Measurements from ENCODE around the gene TMIGD2. TPM values are rescaled to one million over a fixed set of nuclear protein-coding genes. Genes with fewer than 3 reads are reported as not detected.

TMIGD2 gene
- total RNA-seq, 1 experiment from 2014 or later: not detected

DNA sequence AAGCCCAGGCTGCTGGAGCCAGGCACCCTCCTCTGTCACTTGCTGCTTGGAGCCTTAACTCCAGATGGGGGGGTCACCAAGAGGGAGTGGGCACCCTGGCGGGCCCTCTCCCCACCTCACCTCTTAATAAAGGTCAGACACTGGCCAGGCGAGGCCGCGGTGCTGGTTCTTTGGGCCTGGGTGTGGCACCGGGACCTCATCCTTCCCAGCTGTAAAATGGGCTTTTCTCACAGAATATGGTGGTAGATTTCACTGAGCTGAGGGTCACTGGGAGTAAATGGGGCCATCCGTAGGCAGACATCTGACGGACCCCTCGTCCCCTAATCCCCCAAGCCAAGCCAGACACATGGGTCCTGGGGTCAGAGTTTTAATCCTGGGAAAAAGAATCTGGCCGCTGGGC is 21.5 kb upstream of the TMIGD2 start:
- DNase-seq (no peak), ATAC-seq (no peak)
- ChIA-PET CTCF (no interaction called here), POLR2A (ENCODE audit: unreplicated experiment) (no interaction called here)
- no peaks in the 10 kb centered on the region for H3K36me3 ChIP-seq (ENCODE audit: low read depth, low read length)
- no peak overlapping the region for H3K4me3 ChIP-seq (ENCODE audit: low read length)
- H4K20me1 ChIP-seq (ENCODE audit: low read length): no peaks in the 10 kb centered on the region
- no peaks in the 10 kb centered on the region for H3K9me3 ChIP-seq (ENCODE audit: low read length)
- no peaks in the 10 kb centered on the region for H3K9me2 ChIP-seq (replicated peaks; ENCODE audit: low read length)
- H3K4me1 ChIP-seq (ENCODE audit: insufficient read depth, low read length): no peaks in the 10 kb centered on the region
- no peaks in the 10 kb centered on the region for H3F3A ChIP-seq (ENCODE audit: low read length, unreplicated experiment)
- intact Hi-C loops (cut with micrococcal nuclease): no loop called here
- TF ChIP-seq EZH2 (IDR thresholded peaks at IDR 0.05; ENCODE audit: low read length, unreplicated experiment) (no peak), CTCF (conservative IDR thresholded peaks at IDR 0.05; ENCODE audit: low read depth, low read length) (no peak), EZH2phosphoT487 (IDR thresholded peaks at IDR 0.05; ENCODE audit: borderline replicate concordance, low read length) (no peak)
- no peak overlapping the region for H3K9ac ChIP-seq (ENCODE audit: low read length)
- H3K27me3 ChIP-seq (ENCODE audit: low read length): no peaks in the 10 kb centered on the region
- no peak overlapping the region for H3K27ac ChIP-seq (ENCODE audit: low read length)
- no TSS peak for BruUV-seq (replicated peaks)
- no peaks in the 10 kb centered on the region for H3K79me2 ChIP-seq (ENCODE audit: low read length)
- H2AFZ ChIP-seq (ENCODE audit: low read length): no peak overlapping the region
- H3K4me2 ChIP-seq (ENCODE audit: low read length): no peak overlapping the region

DNA sequence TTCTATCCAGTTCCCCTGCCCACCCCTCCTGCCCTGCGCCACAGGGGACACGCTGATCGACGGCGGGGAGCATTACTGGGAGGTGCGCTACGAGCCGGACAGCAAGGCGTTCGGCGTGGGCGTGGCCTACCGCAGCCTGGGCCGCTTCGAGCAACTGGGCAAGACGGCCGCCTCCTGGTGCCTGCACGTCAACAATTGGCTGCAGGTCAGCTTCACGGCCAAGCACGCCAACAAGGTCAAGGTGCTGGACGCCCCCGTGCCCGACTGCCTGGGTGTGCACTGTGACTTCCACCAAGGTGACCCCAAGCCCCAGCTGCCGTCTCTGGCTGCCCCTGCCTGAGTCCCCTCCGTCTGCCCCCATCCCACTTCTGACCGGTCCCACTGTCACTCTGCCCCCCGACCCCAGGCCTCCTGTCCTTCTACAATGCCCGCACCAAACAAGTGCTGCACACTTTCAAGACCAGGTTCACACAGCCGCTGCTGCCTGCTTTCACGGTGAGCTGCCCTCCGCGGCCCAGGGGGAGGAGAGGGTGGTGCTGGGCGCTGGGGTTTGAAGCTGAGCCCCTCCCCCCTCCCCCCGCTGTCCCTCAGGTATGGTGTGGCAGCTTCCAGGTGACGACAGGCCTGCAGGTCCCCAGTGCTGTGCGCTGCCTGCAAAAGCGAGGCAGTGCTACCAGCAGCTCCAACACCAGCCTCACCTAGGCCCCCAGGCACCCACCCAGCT is 20.9 kb upstream of the TMIGD2 start:
- Histone ChIP-seq H3K4me1 (ENCODE audit: insufficient read depth, low read length) (no peaks in the 10 kb centered on the region), H3K9me2 (replicated peaks; ENCODE audit: low read length) (no peaks in the 10 kb centered on the region), H3K4me2 (ENCODE audit: low read length) (no peak overlapping the region), H2AFZ (ENCODE audit: low read length) (no peak overlapping the region), H3K9me3 (ENCODE audit: low read length) (no peaks in the 10 kb centered on the region), H3K36me3 (ENCODE audit: low read depth, low read length) (no peaks in the 10 kb centered on the region), H3F3A (ENCODE audit: low read length, unreplicated experiment) (no peaks in the 10 kb centered on the region), H3K27ac (ENCODE audit: low read length) (no peak overlapping the region), H3K9ac (ENCODE audit: low read length) (no peak overlapping the region), H3K4me3 (ENCODE audit: low read length) (no peak overlapping the region), H4K20me1 (ENCODE audit: low read length) (no peaks in the 10 kb centered on the region), H3K79me2 (ENCODE audit: low read length) (no peaks in the 10 kb centered on the region), H3K27me3 (ENCODE audit: low read length) (no peaks in the 10 kb centered on the region)
- CTCF ChIA-PET: no interaction called here
- ATAC-seq: no peak
- no peak for DNase-seq
- no TSS peak for BruUV-seq (replicated peaks)
- TF ChIP-seq EZH2phosphoT487 (IDR thresholded peaks at IDR 0.05; ENCODE audit: borderline replicate concordance, low read length): no peak
- no peak for TF ChIP-seq EZH2 (IDR thresholded peaks at IDR 0.05; ENCODE audit: low read length, unreplicated experiment)
- TF ChIP-seq CTCF (conservative IDR thresholded peaks at IDR 0.05; ENCODE audit: low read depth, low read length): no peak
- POLR2A ChIA-PET (ENCODE audit: unreplicated experiment): no interaction called here
- intact Hi-C loops (cut with micrococcal nuclease): no loop called here

- Histone ChIP-seq H3K79me2 (ENCODE audit: low read length) (no peaks in the 10 kb centered on the region), H3K4me2 (ENCODE audit: low read length) (no peak overlapping the region), H3K27me3 (ENCODE audit: low read length) (no peaks in the 10 kb centered on the region), H3K4me1 (ENCODE audit: insufficient read depth, low read length) (no peaks in the 10 kb centered on the region), H3K4me3 (ENCODE audit: low read length) (no peak overlapping the region), H4K20me1 (ENCODE audit: low read length) (no peaks in the 10 kb centered on the region), H2AFZ (ENCODE audit: low read length) (no peak overlapping the region), H3K36me3 (ENCODE audit: low read depth, low read length) (no peaks in the 10 kb centered on the region), H3K9me3 (ENCODE audit: low read length) (no peaks in the 10 kb centered on the region), H3K9me2 (replicated peaks; ENCODE audit: low read length) (no peaks in the 10 kb centered on the region), H3F3A (ENCODE audit: low read length, unreplicated experiment) (no peaks in the 10 kb centered on the region), H3K27ac (ENCODE audit: low read length) (no peak overlapping the region), H3K9ac (ENCODE audit: low read length) (no peak overlapping the region)
- ATAC-seq (no peak), DNase-seq (no peak)
- CTCF ChIA-PET: no interaction called here
- intact Hi-C loops (cut with micrococcal nuclease): no loop called here
- POLR2A ChIA-PET (ENCODE audit: unreplicated experiment): no interaction called here
- TF ChIP-seq EZH2 (IDR thresholded peaks at IDR 0.05; ENCODE audit: low read length, unreplicated experiment) (no peak), EZH2phosphoT487 (IDR thresholded peaks at IDR 0.05; ENCODE audit: borderline replicate concordance, low read length) (no peak), CTCF (conservative IDR thresholded peaks at IDR 0.05; ENCODE audit: low read depth, low read length) (no peak)
- BruUV-seq (replicated peaks): no TSS peak
These were observed 18.2 kb upstream of the TMIGD2 start for GRCh38 chr19:4320419-4320818.
